NCI-H1092 (cell line): ENCODE data around the gene DDX10.

Experiments used
- DNase-seq: peaks from one replicate; lab custom pipeline; 2025; lab: John Stamatoyannopoulos, UW

The DDX10 gene

DNA sequence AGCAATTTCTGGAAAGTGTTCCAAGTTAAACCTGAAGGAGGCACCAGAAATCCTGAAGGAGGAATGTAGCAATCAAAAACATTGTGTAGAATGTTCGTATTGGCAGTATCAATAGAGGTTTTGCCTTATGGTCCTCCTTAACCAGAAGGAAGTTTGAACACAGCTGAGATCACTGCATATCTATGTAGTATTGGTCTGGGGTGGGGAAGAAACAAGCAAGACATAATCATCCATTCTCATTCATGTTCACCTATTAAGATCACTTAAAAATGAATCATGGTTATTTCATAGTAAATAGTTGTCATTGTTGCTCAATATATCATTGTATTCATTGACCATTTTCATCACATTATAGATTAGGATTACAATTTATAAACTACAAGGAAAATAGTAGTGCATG lies 160.5 kb downstream of the DDX10 start:
- DNase-seq, result no peak

DNA sequence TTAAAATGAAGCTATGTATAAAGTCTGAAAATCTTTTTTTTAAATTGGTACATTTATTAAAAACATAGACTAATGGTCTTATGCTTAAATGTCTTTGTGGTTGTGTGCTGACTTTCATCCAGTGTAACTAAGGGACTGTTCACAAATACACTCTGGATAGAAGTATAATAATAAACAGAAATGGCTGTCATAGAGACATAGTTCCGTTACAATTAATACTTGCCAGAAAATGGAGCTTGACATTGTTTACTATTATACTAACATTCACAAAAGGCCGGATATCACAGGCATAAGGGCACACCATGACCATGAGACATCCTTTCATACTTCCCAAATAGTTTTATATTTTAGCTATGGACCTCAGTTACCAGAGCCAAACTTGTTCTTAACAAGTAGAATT lies 161.3 kb downstream of the DDX10 start:
- DNase-seq, result no peak

DNA sequence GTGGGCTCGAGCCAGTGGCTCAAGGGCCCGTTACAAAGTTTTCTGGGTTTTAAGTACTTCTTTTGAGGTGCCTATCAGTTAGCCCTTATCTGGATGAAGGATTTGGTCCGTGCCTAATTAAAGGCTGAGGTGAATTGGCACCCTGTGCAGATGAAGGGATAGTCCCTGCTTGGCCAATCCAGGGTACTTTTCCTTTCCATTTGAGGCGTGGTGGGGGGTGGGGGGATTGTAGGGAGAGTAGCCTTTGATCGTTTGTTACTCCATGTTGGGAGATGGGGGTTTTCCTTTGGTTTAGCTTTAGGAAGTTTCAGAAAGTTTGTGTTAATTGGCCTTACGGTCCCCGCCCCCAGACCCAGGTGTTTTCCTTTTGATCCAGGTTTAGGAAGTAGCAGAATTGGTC lies 170.8 kb downstream of the DDX10 start:
- no peak for DNase-seq

DNA sequence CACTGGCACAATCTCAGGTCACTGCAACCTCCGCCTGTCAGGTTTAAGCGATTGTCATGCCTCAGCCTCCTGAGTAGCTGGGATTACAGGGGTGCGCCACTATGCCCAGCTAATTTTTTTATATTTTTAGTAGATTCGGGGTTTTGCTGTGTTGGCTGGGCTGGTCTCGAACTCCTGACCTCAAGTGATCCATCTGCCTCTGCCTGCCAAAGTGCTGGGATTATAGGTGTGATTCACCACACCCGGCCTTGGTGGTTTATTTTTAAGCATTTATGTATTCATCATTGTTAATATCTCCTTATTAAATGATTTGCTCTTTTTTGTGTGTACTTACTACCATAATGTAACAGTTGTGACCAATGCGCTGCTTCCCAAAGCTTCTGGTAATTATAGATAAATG lies 171.7 kb downstream of the DDX10 start:
- DNase-seq, result no peak

DNA sequence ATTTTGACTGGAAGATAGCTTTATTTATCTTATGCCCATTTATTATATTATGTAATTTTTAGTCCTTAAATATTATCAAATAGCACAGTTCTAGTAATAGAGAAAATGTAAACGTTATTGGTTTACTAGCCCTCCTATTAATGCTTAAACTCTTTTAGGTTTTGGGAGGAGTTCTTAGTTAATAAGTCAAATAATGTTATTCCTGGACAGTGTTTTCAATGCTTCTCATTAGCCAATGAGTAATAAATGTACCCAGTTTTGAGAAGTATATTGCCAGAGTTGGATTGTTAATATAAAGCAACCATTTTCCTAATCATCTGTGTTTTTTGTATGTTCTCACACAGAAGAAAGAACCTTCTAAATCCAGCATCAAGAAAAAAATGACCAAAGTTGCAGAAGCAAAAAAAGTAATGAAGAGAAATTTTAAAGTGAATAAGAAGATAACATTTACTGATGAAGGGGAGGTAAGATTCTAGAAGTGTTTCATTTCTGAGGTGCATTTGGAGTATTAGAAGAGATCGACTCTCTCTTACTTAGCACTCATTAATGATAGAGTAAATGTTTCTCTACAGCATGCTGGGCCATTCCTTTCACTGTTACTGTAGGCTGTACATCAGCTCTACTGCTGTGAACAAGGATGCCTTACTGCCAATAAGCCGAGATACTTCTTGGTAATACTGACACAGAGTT lies 173.4 kb downstream of the DDX10 start:
- no peak for DNase-seq

DNA sequence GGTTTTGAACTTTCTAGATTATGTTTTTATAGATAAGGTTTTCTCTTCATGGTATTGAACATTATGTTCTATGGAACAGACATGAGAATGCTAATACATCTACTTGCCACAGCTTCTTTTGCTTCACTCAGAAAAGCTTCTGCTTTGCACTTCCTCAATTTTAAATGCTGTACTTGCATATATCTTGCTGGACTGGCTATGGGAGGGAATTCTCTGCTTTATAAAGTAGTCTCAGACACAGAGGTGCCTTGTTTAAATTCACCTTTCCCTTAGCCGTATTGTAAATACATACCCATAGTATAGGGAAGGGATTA lies 173.9 kb downstream of the DDX10 start:
- no peak for DNase-seq

DNA sequence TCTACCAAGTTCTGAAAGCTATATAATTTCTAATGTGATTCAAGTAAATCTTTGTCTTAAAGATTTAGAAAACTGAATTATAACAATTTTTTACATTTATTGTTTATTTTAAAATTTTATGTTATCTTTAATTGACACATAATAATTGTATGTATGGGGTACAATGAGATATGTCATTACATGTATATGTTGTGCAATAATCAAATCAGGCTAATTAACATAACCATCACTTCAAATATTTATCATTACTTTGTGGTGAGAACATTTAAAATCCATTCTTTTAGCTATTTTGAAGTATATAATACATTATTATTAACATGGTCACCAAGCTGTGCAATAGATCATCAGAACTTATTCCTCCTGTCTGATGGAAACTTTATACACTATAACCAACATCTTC lies 181.1 kb downstream of the DDX10 start:
- DNase-seq, result no peak

DNA sequence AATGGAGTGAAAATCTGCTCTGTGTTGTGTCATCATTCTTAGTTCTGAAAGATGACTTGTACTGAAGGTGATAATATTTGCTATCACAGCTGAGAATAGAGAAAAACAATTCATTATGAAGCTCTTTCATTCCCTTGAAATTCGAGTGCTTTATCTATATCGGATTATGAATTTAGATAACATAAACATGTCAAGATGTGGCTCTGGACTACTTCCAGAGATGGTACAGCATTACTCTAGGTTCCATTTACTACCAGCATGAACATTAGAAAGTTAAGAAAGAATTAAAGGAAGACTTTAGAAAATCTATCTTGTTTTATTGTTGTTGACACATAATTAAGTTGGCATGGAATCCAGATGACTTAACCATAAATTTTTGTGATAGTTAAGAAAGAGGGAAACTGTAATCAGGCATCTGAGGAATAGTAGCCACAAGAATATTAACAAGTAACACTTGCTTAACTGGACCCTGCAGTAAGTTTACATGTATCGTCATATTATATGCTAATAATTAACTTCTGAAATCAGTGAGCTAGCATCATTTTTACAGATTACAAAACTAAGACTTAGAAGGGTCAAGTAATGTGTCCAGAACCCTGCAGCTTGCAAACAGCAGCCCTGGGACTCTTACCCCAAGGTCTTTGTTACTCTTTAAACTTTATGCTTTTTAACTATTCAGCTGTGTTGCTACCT lies 182.6 kb downstream of the DDX10 start:
- no peak for DNase-seq

DNA sequence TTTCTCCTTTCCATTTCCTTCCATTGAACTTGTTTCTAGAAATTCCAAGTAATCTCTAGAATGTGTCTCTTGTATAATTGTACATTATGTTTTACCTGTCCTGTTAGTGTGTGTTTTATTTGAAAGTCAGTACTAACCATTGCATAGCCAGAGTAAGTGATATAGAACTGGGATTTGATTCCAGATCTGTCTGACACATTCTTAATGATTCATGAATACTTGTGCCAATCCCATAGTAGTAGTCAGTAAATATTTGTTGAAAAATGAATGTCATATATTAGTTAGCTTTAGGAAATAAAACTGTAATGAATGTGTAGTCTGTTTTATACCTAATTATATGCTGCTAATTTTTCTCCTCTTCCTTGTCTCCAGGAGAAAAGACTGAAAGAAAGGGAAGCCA lies 186.9 kb downstream of the DDX10 start:
- no peak for DNase-seq

DNA sequence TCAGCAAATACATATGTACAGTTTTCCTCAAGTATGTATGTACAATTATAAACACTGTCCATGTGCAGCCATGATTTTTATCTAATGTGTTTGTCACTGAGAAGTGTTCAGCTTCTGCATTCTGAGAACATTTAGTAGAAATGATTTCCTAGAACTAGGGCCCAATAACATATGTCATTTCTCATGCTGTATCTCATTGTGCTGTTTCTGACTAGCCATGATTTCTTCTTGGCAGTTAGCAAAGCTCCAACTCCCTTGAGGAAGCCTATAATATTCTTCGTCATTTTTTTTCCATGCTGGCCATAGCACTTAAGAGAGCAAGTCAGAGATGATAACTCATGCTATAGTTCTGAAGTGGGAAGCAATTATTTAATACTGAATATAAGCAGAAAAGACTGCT lies 187.8 kb downstream of the DDX10 start:
- DNase-seq, result no peak

DNA sequence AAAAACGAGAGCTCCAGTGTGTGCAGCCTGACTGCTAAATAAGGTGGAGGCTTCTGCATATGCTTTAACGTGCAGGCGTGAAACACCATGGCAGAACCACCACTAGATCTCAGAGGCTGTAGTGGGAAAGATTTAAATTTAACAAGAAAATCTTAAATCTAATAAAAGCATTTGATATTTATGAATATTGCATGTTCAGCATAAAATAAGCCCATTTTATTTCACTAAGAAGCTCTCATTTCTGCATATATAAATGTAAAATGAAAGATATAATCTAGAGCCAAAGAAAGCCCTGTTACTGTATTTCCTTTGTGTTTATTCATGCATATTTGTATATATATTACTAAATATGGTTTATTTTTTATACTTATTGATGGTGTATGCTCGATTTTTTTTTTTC lies 188.3 kb downstream of the DDX10 start:
- DNase-seq, result no peak

DNA sequence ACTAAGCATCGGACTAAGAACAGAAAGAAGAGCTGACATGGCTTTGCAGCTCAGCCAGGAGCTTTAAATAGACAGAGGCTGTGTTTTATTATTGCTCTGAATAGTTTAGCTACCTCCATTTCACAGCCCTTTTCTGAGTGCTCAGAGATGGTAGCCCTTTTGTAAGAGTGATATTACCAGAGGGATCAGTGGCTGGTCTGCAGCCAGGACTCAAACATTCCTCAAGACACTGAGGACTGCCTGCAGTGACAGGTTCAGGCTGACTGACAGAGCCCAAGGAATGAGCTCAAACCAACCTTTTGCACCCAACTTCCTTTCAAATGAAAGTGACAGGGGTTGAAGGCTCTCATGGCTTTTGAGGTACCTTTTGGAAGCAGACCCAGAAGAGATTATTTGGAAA lies 189.0 kb downstream of the DDX10 start:
- no peak for DNase-seq

DNA sequence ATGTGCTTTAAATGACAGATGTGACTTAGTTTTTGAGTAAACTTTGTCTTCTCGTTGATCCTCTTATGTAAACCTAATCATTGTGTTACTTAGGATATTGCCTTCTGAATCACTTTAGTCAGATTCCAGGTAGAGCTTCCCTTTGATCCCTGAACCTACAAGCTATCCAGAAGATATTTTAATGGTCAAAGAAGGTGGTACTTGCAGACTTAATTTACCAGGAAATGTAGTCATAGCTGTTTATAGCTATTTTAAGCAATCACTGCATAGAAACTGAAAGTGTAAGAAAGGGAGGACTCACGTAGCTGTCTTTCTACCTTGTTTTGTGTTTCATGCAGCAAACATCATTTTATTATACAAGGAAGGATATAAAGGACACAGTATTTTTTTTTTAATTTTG lies 189.5 kb downstream of the DDX10 start:
- DNase-seq, result no peak

DNA sequence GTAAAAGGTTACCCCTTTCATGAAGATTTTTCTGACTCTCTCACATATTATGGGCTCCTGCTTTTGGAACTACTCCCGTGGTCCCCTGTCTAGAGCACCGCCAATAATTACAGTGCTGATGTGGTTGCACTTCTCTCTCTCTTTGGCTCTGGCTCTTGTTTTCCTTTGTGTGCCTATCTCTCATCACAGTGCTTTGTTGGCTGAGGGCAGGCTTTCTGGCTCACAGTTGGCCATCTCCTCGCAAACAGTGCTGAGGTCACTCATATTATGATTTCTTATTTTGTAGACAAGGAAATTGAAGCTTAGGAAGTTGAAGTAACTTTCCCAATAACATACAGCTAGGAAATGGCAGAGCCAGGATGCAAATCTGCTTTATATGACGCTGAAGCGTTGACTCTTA lies 192.5 kb downstream of the DDX10 start:
- no peak for DNase-seq

DNA sequence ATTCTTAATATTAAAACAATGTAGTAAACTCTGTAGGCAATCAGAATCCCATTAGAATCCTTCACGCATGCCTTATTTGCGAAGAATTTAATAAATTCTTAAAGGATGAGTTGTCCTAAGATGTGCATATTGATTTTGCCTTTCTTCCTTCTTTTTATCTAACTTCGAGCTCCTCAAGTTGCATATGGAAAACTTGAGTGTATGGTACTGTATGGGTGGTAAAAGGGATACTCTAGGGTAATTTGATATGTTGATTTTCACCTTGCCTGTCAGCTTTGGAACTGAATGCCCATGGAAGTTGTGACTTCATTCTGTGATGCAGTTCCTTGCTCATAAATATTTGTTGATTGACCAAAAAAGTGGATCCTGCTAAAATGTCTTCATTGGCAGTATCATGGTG lies 193.8 kb downstream of the DDX10 start:
- no peak for DNase-seq

DNA sequence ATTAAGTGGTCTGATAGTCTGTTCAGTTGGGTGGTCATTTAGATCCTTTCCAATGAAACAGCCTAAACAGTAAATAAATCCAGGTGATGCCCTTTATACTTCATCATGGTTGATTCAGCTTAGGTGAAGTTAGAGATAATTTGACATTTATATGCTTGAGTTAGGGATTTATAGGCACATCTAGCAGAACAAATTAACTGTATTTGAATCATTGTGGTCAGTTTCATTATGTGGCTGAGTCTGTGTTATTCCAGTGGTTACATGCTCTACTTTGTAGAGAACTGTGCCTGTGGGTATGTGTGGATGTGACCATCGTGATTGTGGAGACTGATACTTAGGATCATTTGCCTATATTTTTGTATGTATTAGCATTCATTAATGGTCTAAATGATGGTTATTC lies 194.6 kb downstream of the DDX10 start:
- no peak for DNase-seq

DNA sequence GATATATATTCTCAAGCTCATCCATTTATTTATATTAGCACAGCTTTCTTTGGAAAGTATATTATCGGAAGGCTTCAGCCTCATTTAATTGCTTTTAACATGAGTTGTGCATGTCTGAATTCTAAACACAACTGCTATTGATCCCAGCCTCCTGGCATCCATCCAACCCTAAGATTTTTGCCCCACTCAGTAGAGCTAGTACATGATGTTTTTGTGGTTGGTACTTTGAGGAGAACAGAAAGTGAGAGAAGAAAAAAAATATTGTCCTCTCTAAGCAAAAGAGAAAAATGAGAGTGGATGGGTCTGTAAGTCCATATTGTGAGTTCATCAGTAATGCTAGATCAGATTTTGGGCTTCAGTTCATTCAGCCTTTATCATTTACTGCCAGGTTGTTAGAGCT lies 198.7 kb downstream of the DDX10 start:
- no peak for DNase-seq

DNA sequence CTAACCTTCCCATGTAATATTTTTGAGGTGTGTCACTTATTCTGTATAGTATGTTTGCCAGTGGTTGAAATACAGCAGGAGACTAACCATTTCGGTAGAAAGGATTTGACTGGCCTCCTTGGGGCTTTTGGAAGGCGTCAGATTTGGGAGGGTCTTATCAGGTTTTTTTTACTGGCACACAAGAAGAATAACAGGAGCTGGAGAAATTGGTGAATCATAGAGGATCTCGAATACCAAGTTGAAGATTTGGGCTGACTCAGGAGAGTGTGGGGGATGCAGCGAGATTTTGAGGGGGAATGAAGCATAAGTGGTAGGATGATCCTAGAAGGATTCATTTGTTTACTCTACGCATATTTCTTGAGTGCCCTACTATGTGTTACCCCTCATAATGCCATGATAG lies 200.5 kb downstream of the DDX10 start:
- DNase-seq, result no peak

DNA sequence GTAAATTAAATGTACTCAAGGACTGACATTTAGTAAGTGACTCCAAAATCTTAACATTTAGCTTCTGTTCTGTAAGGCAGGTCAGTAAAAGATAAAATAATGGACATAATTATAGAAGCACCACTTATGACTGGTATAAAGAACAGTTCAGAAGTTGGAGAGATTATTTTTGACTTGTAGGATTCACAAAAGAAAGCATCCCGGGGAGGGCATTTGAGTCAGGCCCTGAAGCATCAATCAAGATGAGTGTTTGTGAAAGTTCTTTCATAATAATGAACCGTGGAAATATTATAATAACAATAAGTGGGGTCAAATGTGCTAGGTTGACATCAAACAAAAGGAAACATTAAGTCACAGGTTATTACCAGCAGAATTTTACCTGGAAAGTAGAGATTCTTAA lies 201.9 kb downstream of the DDX10 start:
- DNase-seq, result no peak

DNA sequence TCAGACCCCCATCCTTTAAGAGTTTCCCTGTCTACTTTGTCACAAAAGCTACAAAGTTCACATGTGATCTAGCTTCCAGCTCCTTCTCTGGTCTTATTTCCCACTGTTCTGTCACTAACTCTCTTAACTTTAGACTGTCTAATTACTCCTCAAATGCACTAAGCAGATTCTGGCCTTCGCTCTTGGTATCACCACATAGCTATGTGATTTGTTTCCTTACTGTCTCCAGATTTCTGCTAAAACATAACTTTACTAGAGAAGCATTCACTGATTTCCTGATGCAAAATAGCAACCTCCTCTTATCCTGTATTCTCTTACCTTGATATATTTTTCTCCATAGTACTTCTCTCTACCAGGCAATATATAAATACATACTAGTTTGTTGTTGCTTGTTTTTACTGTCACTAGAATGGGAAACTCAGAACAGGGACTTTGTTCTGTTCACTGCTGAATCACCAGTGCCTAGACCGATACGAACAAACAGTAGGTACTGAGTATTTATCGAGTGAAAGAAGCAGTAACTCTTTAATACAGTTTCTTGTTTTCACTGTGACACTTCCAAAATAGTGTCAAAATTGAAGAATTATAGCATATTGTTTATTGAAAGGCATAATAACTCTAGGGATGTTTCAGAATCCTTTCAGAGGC lies 205.6 kb downstream of the DDX10 start:
- DNase-seq, result no peak

DNA sequence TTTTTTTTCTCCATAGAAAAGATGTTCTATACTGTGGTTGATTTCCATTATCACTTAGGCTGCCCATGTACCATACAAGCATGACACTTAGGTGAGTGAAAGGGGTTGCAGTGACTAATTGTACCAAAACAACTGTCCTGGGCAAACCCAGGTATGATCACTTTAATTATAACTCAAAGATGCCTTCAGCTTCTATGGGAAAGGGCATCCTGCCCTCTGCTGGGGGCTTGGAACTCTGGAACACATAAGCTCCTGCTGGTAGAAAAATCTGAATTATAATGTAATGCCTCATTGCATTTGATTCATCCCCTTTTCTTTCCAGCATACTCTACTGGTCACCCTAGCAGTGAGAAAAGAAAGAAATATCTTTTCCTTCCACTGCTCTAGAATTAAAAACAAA lies 206.3 kb downstream of the DDX10 start:
- peak; percentile 30 for DNase-seq

DNA sequence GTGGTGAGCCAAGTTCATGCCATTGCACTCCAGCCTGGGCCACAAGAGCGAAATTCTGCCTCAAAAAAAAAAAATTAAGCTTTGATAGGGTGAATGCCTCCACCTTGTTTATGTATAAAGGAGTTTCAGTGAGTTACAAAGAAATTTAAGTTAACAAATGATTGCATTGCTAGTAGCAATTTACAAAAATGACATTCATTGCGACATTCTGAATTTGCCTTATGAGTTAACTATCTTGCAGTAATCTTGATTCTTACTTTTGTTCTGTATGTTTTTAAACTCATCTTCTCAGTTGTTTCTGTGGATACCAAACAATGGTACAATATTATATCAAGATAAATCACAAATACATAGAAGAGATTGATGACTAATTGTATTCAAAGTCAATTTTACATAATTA lies 207.0 kb downstream of the DDX10 start:
- DNase-seq, result no peak

DNA sequence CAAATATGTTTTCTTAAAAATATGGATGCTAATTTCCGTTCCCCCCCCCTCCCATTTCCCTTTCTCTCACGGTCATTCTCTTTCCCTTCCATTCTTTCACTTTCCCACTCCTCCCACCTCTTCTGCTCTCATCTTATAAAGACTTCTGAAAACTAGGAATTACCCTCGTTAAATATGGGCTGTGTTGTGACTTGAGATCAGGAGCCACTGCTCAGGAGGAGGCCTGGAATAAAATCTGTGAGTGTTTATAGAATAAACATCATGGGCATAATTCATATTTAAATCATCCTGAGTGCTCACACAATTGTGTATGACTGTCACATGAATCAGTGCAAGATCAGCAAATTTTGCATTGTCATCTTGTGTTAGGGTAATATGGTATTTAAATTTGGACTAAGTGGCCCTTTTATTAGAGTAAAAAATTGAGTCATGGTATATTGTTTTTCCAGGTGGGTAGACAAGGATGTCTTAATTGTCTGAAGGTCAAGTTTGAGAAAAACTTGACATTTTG lies 208.0 kb downstream of the DDX10 start:
- DNase-seq, result no peak

DNA sequence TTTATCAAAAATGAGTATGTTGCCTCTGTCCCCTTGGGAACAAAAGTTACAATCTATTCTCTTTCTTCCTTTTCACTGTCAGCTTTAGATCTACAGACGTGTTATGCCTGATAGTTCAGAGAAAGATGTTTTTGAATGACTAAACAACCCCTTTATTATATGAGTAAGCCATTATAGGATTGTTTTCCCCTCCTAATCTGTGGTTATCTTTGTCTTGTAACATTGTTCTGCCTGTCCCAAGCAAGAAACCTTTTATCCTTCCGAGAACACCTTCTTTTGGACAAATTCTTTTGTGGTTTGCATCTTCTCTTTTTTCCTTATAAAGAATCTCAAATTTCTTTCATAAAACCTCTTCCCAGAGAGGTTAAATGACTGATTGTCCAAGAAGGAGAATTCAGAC lies 208.4 kb downstream of the DDX10 start:
- no peak for DNase-seq
